Measurements from ENCODE around the gene LRRC10B. TPM values are rescaled to one million over a fixed set of nuclear protein-coding genes. Genes with fewer than 3 reads are reported as not detected.

LRRC10B gene
- polyA plus RNA-seq, 3 donors from 2014 or later, result not detected

GRCh38 chr11:61491736-61492395 is 16.7 kb upstream of the LRRC10B start:
- DNase-seq, result no peak
- no peaks in the 10 kb centered on the region for H3K9me3 Mint-ChIP-seq
- H3K4me3 Mint-ChIP-seq, result no peak overlapping the region
- H3K4me1 Mint-ChIP-seq, result no peaks in the 10 kb centered on the region
- H3K27ac Mint-ChIP-seq, result no peak overlapping the region
- peaks cover 0 to 4% (median 3%) of the 10 kb centered on the region in 3 donors for H3K36me3 Mint-ChIP-seq
- peaks cover 0 to 2% (median 0%) of the 10 kb centered on the region in 3 donors for H3K27me3 Mint-ChIP-seq (ENCODE audit: low read depth in 3 of 3)

DNA sequence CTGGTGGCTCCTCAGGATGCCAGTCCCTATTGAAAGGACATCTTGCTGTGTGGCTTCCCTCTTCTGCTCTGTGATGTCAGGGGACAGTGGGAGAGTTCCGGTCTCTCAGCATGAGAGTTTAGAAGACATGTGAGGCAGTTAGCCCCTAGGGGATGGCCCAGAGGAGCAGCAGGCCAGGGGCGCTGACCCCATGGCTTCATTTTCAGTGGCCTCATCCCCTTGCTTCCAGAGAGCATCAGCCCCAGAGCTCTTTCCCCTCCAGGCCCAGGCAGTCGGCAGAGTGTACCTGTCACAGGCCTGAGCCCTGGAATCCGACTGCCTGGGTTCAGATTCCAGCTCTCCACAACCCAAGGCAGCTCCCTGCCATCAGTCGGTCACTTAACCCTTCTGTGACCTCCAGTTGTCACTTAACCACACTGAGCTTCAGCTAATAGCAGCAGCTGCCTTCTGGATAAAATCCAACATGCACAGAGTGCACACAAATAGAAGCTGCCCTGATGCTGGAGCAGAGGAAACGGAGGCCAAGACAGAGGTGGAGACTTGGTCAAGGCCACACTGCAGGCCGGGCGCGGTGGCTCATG is 14.1 kb upstream of the LRRC10B start:
- Mint-ChIP-seq H3K4me1 (no peaks in the 10 kb centered on the region), H3K9me3 (no peaks in the 10 kb centered on the region), H3K27me3 (ENCODE audit: low read depth in 3 of 3) (peaks cover 0 to 2% (median 0%) of the 10 kb centered on the region in 3 donors)

DNA sequence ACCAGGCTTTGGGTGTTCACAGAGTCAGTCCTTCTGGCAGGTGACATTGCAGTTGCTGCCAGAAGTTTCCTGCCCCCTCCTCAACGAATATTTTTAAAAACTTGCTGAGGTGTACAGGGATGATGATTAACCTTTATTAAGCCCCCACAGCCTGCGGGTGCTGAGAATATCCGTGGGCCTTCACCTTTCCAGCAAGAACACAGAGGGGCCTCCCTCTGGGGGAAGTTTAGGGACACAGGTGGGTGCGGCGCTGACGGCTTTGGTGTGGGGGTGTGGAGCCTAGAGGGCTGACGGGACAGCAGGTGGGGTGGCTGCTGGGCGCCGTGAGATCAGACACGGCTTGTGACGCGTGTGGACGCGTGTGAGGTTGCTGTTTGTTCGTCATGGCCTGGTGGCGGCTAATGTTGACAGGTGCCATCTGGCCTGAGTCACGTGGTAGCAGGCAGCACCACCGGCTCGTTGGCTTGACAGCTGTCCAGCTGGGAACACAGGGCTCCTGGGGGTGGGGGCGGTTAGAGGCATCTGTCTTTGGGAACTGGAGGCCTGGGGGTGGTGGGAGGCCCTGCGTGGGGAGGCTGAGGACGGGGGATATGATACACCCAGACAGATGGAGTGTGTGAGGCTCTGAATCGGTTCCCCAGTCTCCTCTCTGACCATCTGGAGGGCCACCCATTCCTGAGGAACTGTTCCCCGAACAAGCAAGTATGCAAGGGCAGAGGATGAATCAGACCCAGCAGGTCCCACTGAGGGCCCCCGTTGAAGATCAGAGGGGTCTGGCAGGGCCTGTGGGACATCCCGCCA is 12.5 kb upstream of the LRRC10B start:
- no peaks in the 10 kb centered on the region for H3K9me3 Mint-ChIP-seq
- H3K4me1 Mint-ChIP-seq, result no peaks in the 10 kb centered on the region
- H3K27ac Mint-ChIP-seq, result no peak overlapping the region
- no peak overlapping the region for H3K4me3 Mint-ChIP-seq
- H3K36me3 Mint-ChIP-seq, result no peaks in the 10 kb centered on the region
- no peak for DNase-seq
- peaks cover 0 to 2% (median 2%) of the 10 kb centered on the region in 3 donors for H3K27me3 Mint-ChIP-seq (ENCODE audit: low read depth in 3 of 3)

More for the DNA sequence above, 14.1 kb upstream of the LRRC10B start:
- Mint-ChIP-seq H3K27ac (no peak overlapping the region), H3K4me3 (no peak overlapping the region), H3K36me3 (no peaks in the 10 kb centered on the region)
- no peak for DNase-seq

DNA sequence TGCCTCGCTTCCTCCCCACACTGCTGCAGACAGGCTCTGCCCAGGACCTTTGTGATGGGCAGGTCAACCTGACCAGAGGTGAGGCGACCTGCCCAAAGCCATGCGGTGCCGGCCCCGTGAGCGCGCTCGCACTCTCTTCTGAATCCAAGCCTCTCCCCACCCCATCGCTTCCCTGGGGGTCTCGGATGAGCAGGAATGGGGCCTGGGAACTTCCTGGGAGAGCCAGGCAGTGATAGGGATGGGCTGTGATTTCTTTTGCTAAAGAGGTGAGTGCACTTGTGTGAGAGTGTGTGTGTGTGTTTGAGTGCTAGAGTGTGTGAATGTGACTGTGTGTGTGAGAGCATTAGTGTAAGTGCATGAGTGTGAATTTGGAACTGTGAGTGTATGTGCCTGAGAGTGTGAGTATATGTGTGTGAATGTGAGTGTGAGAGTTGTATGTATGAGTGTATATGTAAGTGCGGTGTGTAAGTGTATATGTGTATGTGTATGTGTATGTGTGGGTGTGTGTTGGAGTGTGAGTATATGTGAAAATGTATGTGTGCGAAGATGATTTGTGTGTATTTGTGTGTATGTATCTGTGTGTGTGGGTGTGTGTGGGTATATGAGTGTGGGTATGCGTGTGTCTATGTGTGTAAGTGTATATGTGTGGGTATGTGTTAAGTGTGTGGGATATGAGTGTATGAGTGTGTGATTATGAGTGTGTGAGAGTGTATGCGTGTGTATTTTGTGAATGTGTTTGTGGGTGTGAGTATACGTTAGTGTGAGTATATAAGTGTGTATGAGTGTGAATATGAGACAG is 11.7 kb upstream of the LRRC10B start:
- DNase-seq, result no peak
- Mint-ChIP-seq H3K36me3 (no peaks in the 10 kb centered on the region), H3K27ac (no peak overlapping the region), H3K27me3 (ENCODE audit: low read depth in 3 of 3) (peaks cover 0 to 2% (median 2%) of the 10 kb centered on the region in 3 donors), H3K4me1 (no peaks in the 10 kb centered on the region), H3K4me3 (no peak overlapping the region), H3K9me3 (no peaks in the 10 kb centered on the region)

- Mint-ChIP-seq H3K27me3 (ENCODE audit: low read depth in 3 of 3) (peaks cover 0 to 3% (median 2%) of the 10 kb centered on the region in 3 donors), H3K9me3 (no peaks in the 10 kb centered on the region), H3K4me3 (no peak overlapping the region), H3K27ac (no peak overlapping the region), H3K4me1 (no peaks in the 10 kb centered on the region), H3K36me3 (no peaks in the 10 kb centered on the region)
- DNase-seq, result no peak
These were observed 11.1 kb upstream of the LRRC10B start for GRCh38 chr11:61497473-61497872.

DNA sequence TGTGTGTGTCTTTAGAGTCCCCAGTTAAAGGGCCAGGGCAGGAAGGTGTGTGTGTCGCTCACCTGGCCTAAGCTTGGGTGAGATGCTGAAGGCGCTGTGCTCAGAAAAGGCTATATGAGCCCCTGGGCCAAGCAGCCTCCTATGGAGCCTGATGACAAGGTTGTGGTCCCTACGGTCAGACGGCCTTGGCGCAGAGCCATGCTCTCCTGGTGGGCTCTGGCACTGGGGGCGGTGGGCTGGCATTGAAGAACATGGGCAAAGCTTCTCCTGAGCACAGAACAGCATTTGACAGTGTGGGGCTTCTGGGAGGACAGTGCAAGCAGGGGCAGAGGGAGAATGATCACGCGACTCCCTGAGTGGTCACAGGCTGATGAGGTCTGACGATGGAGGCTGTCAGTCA is 10.7 kb upstream of the LRRC10B start:
- Mint-ChIP-seq H3K27me3 (ENCODE audit: low read depth in 3 of 3) (peaks cover 0 to 3% (median 2%) of the 10 kb centered on the region in 3 donors), H3K4me3 (no peak overlapping the region), H3K36me3 (no peaks in the 10 kb centered on the region), H3K27ac (no peak overlapping the region), H3K9me3 (no peaks in the 10 kb centered on the region), H3K4me1 (no peaks in the 10 kb centered on the region)
- DNase-seq, result no peak

DNA sequence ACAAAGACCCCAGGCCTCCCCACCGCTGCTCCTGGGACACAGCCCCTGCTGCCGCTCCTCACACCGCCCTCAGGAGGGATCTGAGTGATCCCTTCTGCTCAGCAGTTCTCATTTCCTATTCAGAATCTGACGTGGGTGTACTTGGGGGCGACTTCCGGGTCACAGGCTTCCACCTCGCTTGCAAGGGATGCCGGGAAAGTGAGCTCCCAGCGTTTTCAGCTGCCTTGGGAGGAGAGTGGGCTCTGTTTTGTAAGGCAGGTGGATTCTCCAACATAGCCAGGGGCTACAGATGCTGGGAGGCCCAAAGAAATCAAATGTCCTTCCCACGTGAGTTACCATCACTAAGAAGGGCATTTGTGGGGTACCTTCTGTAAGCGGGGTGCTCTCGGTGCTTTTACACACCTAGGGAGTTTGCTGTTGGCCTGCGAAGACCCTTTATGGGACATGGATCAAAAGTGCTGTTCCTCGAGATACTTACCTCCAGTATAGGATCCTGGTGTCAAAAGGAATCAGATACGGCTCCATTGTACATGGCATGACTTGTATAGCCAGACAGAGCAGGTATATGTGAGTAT is 9.7 kb upstream of the LRRC10B start:
- DNase-seq, result no peak
- Mint-ChIP-seq H3K27me3 (ENCODE audit: low read depth in 3 of 3) (peaks cover 0 to 3% (median 0%) of the 10 kb centered on the region in 3 donors), H3K36me3 (no peaks in the 10 kb centered on the region), H3K27ac (no peak overlapping the region), H3K4me3 (no peak overlapping the region), H3K4me1 (no peaks in the 10 kb centered on the region), H3K9me3 (no peaks in the 10 kb centered on the region)

DNA sequence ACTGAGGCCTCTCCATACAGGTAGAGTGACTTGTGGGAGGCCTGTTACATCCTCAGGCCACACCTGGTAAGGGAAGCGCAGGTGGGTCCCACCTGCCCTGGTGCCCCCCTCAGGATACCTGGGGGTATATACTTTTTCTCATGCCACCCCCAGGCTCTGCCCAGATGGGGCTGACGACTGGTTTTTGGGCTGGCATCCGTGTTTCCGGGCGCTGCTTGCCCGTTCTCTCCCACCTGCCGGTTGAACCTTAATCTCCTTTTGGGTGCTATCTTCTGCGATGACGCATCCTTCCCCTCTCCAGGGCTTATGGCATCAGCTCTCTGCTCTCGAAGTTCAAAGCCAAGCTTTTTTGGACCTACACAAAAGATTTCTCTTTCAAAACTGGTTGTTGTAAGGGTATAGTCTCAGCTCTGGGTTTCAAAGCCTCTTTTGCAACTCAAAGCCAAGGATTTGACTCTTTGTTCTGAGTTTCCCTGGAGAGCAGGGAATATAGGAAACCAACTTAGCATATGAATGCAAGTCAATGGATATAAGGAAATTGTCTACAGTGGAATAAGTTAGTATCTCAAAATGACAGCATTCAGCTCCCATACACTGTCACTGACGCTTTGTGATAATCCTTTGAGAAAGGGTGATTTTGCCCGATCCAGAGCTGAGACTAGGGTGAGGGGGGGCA is 8.6 kb upstream of the LRRC10B start:
- Mint-ChIP-seq H3K9me3 (no peaks in the 10 kb centered on the region), H3K4me1 (no peaks in the 10 kb centered on the region), H3K27me3 (ENCODE audit: low read depth in 3 of 3) (peaks cover 0 to 8% (median 0%) of the 10 kb centered on the region in 3 donors), H3K36me3 (no peaks in the 10 kb centered on the region), H3K4me3 (no peak overlapping the region), H3K27ac (no peak overlapping the region)
- DNase-seq, result no peak

- no peak for DNase-seq
- Mint-ChIP-seq H3K4me3 (no peak overlapping the region), H3K36me3 (no peaks in the 10 kb centered on the region), H3K4me1 (no peaks in the 10 kb centered on the region), H3K9me3 (no peaks in the 10 kb centered on the region), H3K27ac (no peak overlapping the region), H3K27me3 (ENCODE audit: low read depth in 3 of 3) (peaks cover 3 to 22% (median 5%) of the 10 kb centered on the region in 3 donors)
These were observed 6.0 kb upstream of the LRRC10B start for GRCh38 chr11:61502522-61502921.

GRCh38 chr11:61503135-61503770 is 5.3 kb upstream of the LRRC10B start:
- peaks cover 0 to 6% of the 10 kb centered on the region in 2 donors for H3K4me1 Mint-ChIP-seq
- no peak overlapping the region for H3K27ac Mint-ChIP-seq

GRCh38 chr11:61505106-61505505 is 3.4 kb upstream of the LRRC10B start:
- no peaks in the 10 kb centered on the region for H3K36me3 Mint-ChIP-seq
- H3K27ac Mint-ChIP-seq, result no peak overlapping the region
- peaks cover 0 to 8% of the 10 kb centered on the region in 2 donors for H3K4me1 Mint-ChIP-seq
- no peak for DNase-seq
- no peak overlapping the region for H3K4me3 Mint-ChIP-seq
- H3K9me3 Mint-ChIP-seq, result no peaks in the 10 kb centered on the region
- H3K27me3 Mint-ChIP-seq (ENCODE audit: low read depth in 3 of 3), result peaks cover 5 to 32% (median 9%) of the 10 kb centered on the region in 3 donors

More at GRCh38 chr11:61503135-61503770, 5.3 kb upstream of the LRRC10B start:
- DNase-seq, result no peak
- Mint-ChIP-seq H3K27me3 (ENCODE audit: low read depth in 3 of 3) (peaks cover 5 to 29% (median 9%) of the 10 kb centered on the region in 3 donors), H3K4me3 (no peak overlapping the region), H3K36me3 (no peaks in the 10 kb centered on the region), H3K9me3 (no peaks in the 10 kb centered on the region)

DNA sequence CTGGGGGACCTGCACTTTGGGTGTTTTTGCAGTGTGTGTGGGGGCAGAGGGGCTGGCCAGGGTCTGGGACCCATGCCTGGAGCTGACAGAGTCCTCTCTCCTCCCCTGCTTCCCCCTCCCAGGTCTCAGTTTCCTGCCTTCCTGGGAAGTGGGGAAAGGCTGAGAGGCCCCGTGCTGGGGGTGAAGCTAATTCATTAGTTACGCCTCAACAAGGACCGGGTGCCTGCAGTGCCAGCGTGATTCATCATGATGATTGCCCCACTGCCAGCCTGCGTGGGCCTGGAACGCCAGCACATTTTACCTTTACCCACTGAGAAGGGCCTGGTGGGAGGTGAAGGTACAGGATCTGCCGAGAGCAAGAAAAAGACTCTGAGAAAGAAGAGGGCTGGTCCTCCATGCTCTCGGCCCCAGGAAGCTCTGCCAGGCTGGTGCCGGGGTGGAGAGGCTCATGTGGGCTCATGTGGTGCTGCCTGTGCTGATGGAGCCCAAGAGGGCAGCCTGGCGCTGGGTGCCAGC is 2.9 kb upstream of the LRRC10B start:
- no peak overlapping the region for H3K4me3 Mint-ChIP-seq
- no peaks in the 10 kb centered on the region for H3K9me3 Mint-ChIP-seq
- H3K27me3 Mint-ChIP-seq (ENCODE audit: low read depth in 3 of 3), result peaks cover 5 to 32% (median 9%) of the 10 kb centered on the region in 3 donors
- H3K4me1 Mint-ChIP-seq, result peaks cover 0 to 8% of the 10 kb centered on the region in 2 donors
- no peaks in the 10 kb centered on the region for H3K36me3 Mint-ChIP-seq
- DNase-seq, result no peak
- H3K27ac Mint-ChIP-seq, result no peak overlapping the region
